ENCODE results near the gene NRL.

Gene NRL

DNA sequence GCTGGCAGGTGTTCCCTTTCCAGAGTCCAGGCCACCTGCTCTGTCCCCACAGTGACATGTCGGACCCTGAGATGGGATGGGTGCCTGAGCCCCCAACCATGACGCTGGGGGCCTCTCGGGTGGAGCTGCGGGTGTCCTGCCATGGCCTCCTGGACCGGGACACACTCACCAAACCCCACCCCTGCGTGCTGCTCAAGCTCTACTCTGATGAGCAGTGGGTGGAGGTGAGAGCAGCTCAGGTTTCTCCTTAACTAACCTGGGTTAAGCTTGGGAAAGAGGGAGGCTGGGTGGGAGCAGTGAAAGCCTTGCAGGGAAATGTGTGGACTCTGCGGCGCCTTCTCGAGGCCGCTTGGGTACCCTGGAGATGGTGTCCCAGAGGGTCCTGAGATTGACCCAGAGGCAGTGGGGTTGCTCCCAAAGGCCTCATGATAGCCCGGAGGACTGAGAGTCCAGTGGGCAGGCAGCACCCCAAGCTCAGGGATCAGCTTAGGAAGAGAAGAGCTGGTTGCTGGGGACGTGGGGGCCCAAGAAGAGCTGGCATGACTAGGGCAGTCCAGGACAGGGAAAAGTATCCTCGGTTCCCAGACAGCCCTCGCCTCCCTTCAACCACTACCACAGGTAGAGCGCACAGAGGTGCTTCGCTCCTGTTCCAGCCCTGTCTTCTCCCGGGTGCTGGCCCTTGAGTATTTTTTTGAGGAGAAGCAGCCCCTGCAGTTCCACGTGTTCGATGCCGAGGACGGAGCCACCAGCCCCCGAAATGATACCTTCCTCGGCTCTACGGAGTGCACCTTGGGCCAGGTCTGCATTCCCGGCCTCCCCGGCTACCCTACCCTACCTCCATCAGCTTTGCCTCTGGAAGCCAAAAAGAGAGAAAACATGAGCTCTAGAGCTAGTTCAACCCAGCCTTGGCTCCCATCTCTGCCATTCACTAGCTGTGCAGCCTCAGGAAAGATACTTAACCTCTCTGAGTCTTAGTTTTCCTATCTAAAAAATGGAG is 41.6 kb downstream of the NRL start:
- DNase-seq (ENCODE audit: low spot score) = no peak
- TF ChIP-seq, protein P1, sequence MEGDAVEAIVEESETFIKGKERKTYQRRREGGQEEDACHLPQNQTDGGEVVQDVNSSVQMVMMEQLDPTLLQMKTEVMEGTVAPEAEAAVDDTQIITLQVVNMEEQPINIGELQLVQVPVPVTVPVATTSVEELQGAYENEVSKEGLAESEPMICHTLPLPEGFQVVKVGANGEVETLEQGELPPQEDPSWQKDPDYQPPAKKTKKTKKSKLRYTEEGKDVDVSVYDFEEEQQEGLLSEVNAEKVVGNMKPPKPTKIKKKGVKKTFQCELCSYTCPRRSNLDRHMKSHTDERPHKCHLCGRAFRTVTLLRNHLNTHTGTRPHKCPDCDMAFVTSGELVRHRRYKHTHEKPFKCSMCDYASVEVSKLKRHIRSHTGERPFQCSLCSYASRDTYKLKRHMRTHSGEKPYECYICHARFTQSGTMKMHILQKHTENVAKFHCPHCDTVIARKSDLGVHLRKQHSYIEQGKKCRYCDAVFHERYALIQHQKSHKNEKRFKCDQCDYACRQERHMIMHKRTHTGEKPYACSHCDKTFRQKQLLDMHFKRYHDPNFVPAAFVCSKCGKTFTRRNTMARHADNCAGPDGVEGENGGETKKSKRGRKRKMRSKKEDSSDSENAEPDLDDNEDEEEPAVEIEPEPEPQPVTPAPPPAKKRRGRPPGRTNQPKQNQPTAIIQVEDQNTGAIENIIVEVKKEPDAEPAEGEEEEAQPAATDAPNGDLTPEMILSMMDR (IDR thresholded peaks at IDR 0.05; ENCODE audit: extremely low read depth, insufficient read depth, missing control alignments) = no peak
- in situ Hi-C loops (cut with MboI; ENCODE audit: low pct_unique_long_range_greater_than_20kb, low sequenced_read_pairs, unreplicated experiment) = no loop called here

DNA sequence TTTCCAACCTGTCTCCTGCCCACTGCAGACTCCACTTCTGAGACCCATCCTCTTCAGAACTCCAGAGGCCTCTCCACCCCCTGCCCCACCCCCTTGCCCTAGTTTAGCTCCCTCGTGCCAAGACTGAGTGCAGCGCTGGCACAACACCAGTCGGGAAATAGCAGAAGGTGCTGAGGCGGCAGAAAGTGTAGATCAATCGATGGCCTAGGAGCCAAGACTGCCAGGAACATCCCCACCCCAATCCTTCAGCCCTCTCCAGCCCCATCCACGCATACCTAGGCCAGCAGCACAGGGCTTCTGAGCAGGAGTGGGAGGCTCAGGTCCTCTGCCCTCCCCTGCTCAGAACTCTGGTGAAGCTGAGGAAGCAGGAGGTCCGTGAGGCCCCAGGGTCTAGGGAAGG is 42.3 kb downstream of the NRL start:
- TF ChIP-seq, protein P1 (IDR thresholded peaks at IDR 0.05; ENCODE audit: extremely low read depth, insufficient read depth, missing control alignments) = no peak
- DNase-seq (ENCODE audit: low spot score) = no peak
- in situ Hi-C loops (cut with MboI; ENCODE audit: low pct_unique_long_range_greater_than_20kb, low sequenced_read_pairs, unreplicated experiment) = no loop called here

DNA sequence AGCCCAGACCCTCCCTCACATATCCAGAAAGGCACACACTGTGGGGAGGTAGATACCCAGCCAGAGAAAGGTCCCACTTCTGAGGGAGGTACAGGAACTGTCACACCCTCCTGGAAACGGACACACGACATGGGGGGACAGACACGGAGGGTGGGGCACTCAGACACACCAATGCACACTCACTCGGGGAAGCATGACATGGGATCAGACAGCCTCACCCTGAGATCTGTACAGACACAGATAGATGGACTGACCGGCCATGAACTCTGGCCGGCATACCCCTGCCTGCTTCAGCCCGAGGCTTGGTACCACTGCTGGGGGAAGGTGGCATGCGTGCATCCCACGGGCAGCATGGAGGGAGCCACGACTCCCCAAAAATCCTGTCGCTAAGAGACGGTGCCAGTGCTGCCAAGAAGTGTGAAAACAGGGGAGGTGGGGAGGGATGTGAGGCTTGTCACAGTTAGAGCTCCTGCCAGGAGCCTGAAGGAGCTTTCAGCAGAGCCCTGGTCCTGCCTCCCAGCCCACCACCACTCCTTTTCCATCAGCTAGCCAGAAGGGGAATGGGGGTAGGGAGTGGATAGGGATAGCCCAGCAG is 42.8 kb downstream of the NRL start:
- TF ChIP-seq, protein P1 (IDR thresholded peaks at IDR 0.05; ENCODE audit: extremely low read depth, insufficient read depth, missing control alignments) = no peak
- in situ Hi-C loops (cut with MboI; ENCODE audit: low pct_unique_long_range_greater_than_20kb, low sequenced_read_pairs, unreplicated experiment) = no loop called here
- DNase-seq (ENCODE audit: low spot score) = no peak

DNA sequence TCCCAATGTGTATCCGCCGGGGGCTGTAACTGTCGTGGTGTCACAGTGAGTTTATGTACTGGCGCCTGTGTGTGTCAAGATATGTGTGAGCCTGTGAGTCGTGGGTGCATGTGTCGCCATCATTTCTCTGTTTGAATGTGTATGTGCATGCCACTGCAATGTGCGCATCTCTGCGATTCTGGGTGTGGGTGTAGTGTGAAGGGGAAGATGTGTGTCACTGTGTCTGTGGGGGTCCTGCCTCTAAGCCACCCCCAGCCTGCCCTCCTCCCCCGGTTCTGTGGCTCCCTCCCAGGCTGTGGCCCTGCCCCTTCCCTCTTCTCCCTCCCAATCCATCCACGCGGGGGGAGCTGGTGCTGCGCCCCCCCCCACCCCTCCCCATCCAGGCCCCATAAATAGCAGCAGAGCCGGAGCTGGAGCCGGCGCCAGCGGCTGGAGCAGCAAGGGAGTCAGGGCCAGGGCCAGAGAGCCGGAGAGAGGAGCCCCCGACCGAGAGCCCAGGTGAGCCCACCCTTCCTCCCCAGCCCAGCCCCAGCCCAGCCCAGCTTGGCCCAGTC is 43.5 kb downstream of the NRL start, which contains the start of gene CPNE6:
Gene CPNE6 (plus strand): TSS at position 419 of the 554 bp plus-strand sequence. CDS start 1,375 bp downstream, outside the sequence.
- TF ChIP-seq, protein P1 (IDR thresholded peaks at IDR 0.05; ENCODE audit: extremely low read depth, insufficient read depth, missing control alignments) = no peak
- in situ Hi-C loops (cut with MboI; ENCODE audit: low pct_unique_long_range_greater_than_20kb, low sequenced_read_pairs, unreplicated experiment) = no loop called here
- no peak for DNase-seq (ENCODE audit: low spot score)

DNA sequence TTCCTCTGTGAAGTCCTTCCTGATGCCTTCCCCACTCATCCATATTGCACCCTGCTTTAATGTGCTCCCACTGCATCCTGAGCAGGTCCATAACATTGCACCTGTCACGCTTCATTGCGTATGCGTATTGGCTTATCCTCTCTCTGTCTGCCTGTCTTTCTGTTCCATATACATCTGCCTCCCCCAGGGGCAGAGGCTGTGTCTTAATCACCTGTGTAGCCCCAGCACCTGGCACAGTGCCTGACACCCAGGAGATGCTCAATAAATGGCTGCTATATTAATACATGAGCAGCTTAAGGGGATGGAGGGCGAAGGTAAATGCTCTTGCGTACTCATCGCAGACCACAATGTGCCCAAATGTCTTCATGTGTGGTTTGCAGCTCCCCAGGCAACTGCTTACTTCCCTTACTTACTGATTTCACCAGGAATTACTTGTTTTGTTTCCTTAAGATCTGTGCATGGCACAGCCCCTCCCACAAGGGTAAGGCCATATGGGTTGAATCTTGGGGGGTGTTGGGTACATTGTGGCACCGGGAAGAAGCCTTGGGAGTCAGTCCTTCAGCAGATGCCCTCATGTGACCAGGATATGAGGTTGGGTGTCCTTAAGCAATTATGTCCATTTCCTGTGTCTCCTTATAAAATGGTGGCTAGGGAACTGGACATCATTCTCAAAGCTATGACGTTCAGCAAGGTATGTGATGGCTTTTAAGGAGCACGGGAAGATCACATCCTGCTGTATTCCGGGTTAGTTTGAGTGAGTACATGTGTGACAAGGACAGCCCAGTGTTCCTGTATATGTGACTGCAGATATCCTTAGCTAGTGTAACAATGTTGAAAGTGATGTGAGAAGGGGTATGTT is 44.2 kb downstream of the NRL start:
- DNase-seq (ENCODE audit: low spot score) = no peak
- in situ Hi-C loops (cut with MboI; ENCODE audit: low pct_unique_long_range_greater_than_20kb, low sequenced_read_pairs, unreplicated experiment) = no loop called here
- TF ChIP-seq, protein P1 (IDR thresholded peaks at IDR 0.05; ENCODE audit: extremely low read depth, insufficient read depth, missing control alignments) = no peak

DNA sequence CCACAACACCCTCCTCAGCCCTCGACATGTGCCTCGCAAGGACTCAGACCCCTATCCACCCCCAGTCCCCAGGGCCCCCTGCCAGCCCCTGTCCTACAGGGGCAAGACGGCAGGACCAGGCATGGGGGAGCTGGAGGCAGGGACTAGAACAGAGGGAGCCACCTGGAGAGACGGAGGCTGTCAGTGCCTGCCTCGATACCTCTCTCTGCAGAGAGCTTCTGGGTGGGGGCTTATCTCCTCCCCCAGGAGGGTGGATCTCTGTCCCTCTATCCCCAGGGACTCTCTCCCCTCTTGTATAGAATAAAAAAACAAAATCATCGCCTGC is 45.4 kb downstream of the NRL start:
- no peak for DNase-seq (ENCODE audit: low spot score)
- in situ Hi-C loops (cut with MboI; ENCODE audit: low pct_unique_long_range_greater_than_20kb, low sequenced_read_pairs, unreplicated experiment) = no loop called here
- TF ChIP-seq, protein P1 (IDR thresholded peaks at IDR 0.05; ENCODE audit: extremely low read depth, insufficient read depth, missing control alignments) = no peak

All from GM13977 (cell line).